NCI-H2196 (cell line): ENCODE data around the gene PIAS2.
"Not testable (repeated sequence)": the region's sequence is repeated elsewhere in the genome, so short reads cannot be mapped to it uniquely, and the experiment has no call there.

ENCODE experiments used
- DNase-seq: peaks from one replicate; lab custom pipeline; 2025; ENCODE audit not compliant: unreplicated experiment; lab: John Stamatoyannopoulos, UW

PIAS2 gene

GRCh38 chr18:46903406-46903805 lies 13.9 kb downstream of the PIAS2 start:
- no peak for DNase-seq

- DNase-seq: no peak
Measured at GRCh38 chr18:46899274-46899948, 17.9 kb downstream of the PIAS2 start.

- no peak for DNase-seq
Measured at GRCh38 chr18:46894124-46894523, 23.2 kb downstream of the PIAS2 start.

GRCh38 chr18:46893360-46893759 lies 23.9 kb downstream of the PIAS2 start:
- no peak for DNase-seq

GRCh38 chr18:46892842-46893241 lies 24.5 kb downstream of the PIAS2 start:
- no peak for DNase-seq

GRCh38 chr18:46891742-46892214 lies 25.5 kb downstream of the PIAS2 start:
- DNase-seq: no peak

GRCh38 chr18:46888965-46889364 lies 28.3 kb downstream of the PIAS2 start:
- no peak for DNase-seq

GRCh38 chr18:46886893-46887292 lies 30.4 kb downstream of the PIAS2 start:
- no peak for DNase-seq

- DNase-seq: no peak
Measured at GRCh38 chr18:46883180-46883579, 34.1 kb downstream of the PIAS2 start.

- no peak for DNase-seq
Measured at GRCh38 chr18:46877329-46877987, 39.8 kb downstream of the PIAS2 start.

GRCh38 chr18:46868169-46868921 lies 49.0 kb downstream of the PIAS2 start:
- no peak for DNase-seq

GRCh38 chr18:46867367-46868143 lies 49.8 kb downstream of the PIAS2 start:
- DNase-seq: no peak

- no peak for DNase-seq
Measured at GRCh38 chr18:46866523-46866922, 50.8 kb downstream of the PIAS2 start.

GRCh38 chr18:46865245-46865644 lies 52.1 kb downstream of the PIAS2 start:
- not testable (repeated sequence) for DNase-seq

- no peak for DNase-seq
Measured at GRCh38 chr18:46859855-46860254, 57.5 kb downstream of the PIAS2 start.

- no peak for DNase-seq
Measured at GRCh38 chr18:46858290-46858689, 59.0 kb downstream of the PIAS2 start.

GRCh38 chr18:46856973-46857372 lies 60.3 kb downstream of the PIAS2 start:
- peak; percentile 23 for DNase-seq

- no peak for DNase-seq
Measured at GRCh38 chr18:46849007-46849406, 68.3 kb downstream of the PIAS2 start.

GRCh38 chr18:46843372-46843771 lies 73.9 kb downstream of the PIAS2 start:
- DNase-seq: no peak

- no peak for DNase-seq
Measured at GRCh38 chr18:46842583-46842982, 74.7 kb downstream of the PIAS2 start.

- DNase-seq: no peak
Measured at GRCh38 chr18:46833899-46834298, 83.4 kb downstream of the PIAS2 start.
